OCI-LY7 (cell line): Measurements from ENCODE around the gene NCAM1.

Experiments used
- CTCF ChIP-seq: fragments of 200-600 bp; sonication (generic); conservative IDR thresholded peaks from 2 replicates; pipeline ENCODE4 v1.5.1; 2014; ENCODE audit warnings: mild to moderate bottlenecking, antibody characterized with exemption, low read length, moderate library complexity, mixed read lengths
- EZH2phosphoT487 ChIP-seq: fragments of 200-600 bp; sonication (generic); IDR thresholded peaks from 2 replicates; pipeline ENCODE4 v1.6.1; 2018; ENCODE audit warnings: low read depth, borderline replicate concordance, mild to moderate bottlenecking, mixed run types, antibody characterized with exemption, low read length, moderate library complexity, mixed read lengths

GRCh38 chr11:113141010-113141409, 179.8 kb downstream of the NCAM1 start:
- TF ChIP-seq CTCF (no peak), EZH2phosphoT487 (no peak)
